Esophagus muscularis mucosa (tissue), 3 donors: ENCODE measurements around the gene IMP3.

Source experiments
- POLR2A ChIP-seq: fragments of 450-650 bp; IDR thresholded peaks from one replicate; pipeline ENCODE4 v1.6.1; 2017; ENCODE audit warnings: antibody characterized with exemption, moderate library complexity, mild to moderate bottlenecking, low read depth
- POLR2AphosphoS5 ChIP-seq, 2 donors: sonication (generic); formaldehyde crosslinking; IDR thresholded peaks; one replicate each; pipeline ENCODE4 v1.6.1; 2017; ENCODE audit warnings: antibody characterized with exemption in 2 of 2
- TF ChIP-seq, protein P1 (sequence below), 3 experiments: fragments of 200-600 bp in 2 of 3; fragments of 450-650 bp in 1 of 3; sonication (generic) in 2 of 3; IDR thresholded peaks; one replicate each; pipeline ENCODE4 v1.5.1; 2017 to 2019; ENCODE audit warnings: antibody characterized with exemption in 3 of 3, mild to moderate bottlenecking in 2 of 3, moderate library complexity in 1 of 3

DNA sequence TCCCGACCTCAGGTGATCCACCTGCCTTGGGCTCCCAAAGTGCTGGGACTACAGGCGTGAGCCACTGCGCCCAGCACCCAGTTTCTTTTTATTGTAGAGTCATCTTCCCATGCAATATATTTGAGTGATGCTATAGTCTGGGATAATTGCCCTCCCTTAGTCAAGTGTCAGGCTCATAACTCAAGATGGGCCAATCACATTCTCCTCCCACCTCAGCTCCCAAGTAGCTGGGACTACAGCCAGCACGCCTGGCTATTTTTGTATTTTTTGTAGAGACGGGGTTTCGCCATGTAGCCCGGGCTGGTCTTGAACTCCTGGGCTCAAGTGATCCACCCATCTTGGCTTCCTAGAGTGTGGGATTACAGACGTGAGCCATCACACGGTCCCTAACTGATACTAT lies 45.7 kb downstream of the IMP3 start:
- TF ChIP-seq POLR2A (no peak), POLR2AphosphoS5 (IDR thresholded peaks at IDR 0.05) (no peak)
- TF ChIP-seq, protein P1, sequence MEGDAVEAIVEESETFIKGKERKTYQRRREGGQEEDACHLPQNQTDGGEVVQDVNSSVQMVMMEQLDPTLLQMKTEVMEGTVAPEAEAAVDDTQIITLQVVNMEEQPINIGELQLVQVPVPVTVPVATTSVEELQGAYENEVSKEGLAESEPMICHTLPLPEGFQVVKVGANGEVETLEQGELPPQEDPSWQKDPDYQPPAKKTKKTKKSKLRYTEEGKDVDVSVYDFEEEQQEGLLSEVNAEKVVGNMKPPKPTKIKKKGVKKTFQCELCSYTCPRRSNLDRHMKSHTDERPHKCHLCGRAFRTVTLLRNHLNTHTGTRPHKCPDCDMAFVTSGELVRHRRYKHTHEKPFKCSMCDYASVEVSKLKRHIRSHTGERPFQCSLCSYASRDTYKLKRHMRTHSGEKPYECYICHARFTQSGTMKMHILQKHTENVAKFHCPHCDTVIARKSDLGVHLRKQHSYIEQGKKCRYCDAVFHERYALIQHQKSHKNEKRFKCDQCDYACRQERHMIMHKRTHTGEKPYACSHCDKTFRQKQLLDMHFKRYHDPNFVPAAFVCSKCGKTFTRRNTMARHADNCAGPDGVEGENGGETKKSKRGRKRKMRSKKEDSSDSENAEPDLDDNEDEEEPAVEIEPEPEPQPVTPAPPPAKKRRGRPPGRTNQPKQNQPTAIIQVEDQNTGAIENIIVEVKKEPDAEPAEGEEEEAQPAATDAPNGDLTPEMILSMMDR (IDR thresholded peaks at IDR 0.05), result no peak
